HEK293T (cell line): Measurements from ENCODE around the gene SUGCT.

ENCODE experiments used
- BHLHE40 ChIP-seq: fragments of 450-650 bp; IDR thresholded peaks from 2 replicates; pipeline ENCODE4 v1.6.1; 2016; ENCODE audit warnings: mild to moderate bottlenecking, moderate library complexity, borderline replicate concordance
- CTBP1 ChIP-seq: fragments of 450-650 bp; IDR thresholded peaks from 2 replicates; pipeline ENCODE4 v1.6.1; 2016; ENCODE audit warnings: borderline replicate concordance
- ELF4 ChIP-seq: fragments of 450-650 bp; IDR thresholded peaks from 2 replicates; pipeline ENCODE4 v1.6.1; 2017; ENCODE audit warnings: antibody characterized with exemption
- FOXA1 ChIP-seq: fragments of 450-650 bp; IDR thresholded peaks from 2 replicates; pipeline ENCODE4 v1.6.1; 2016; ENCODE audit warnings: mild to moderate bottlenecking
- FOXK2 ChIP-seq: fragments of 450-650 bp; IDR thresholded peaks from 2 replicates; pipeline ENCODE4 v1.6.1; 2016; ENCODE audit warnings: mild to moderate bottlenecking
- FOXM1 ChIP-seq: fragments of 450-650 bp; IDR thresholded peaks from 2 replicates; pipeline ENCODE4 v1.6.1; 2017; ENCODE audit warnings: mild to moderate bottlenecking, borderline replicate concordance
- HDGF ChIP-seq: fragments of 450-650 bp; IDR thresholded peaks from 2 replicates; pipeline ENCODE4 v1.6.1; 2017; ENCODE audit warnings: antibody characterized with exemption, borderline replicate concordance
- LEF1 ChIP-seq: fragments of 450-650 bp; IDR thresholded peaks from 2 replicates; pipeline ENCODE4 v1.6.1; 2017; ENCODE audit warnings: mild to moderate bottlenecking, borderline replicate concordance
- NFRKB ChIP-seq: fragments of 450-650 bp; IDR thresholded peaks from 2 replicates; pipeline ENCODE4 v1.6.1; 2016; ENCODE audit warnings: mild to moderate bottlenecking, moderate library complexity
- PKNOX1 ChIP-seq: fragments of 450-650 bp; IDR thresholded peaks from 2 replicates; pipeline ENCODE4 v1.6.1; 2016
- SP1 ChIP-seq: fragments of 450-650 bp; IDR thresholded peaks from 2 replicates; pipeline ENCODE4 v1.6.1; 2017
- SUZ12 ChIP-seq: fragments of 450-650 bp; IDR thresholded peaks from 2 replicates; pipeline ENCODE4 v1.6.1; 2016; ENCODE audit warnings: mild to moderate bottlenecking
- ZNF384 ChIP-seq: fragments of 450-650 bp; IDR thresholded peaks from 2 replicates; pipeline ENCODE4 v1.6.1; 2016

GRCh38 chr7:40093631-40094350, 41.0 kb upstream of the SUGCT start:
- TF ChIP-seq FOXM1 (no peak), SUZ12 (no peak), ELF4 (no peak), SP1 (no peak), FOXK2 (no peak), CTBP1 (no peak), BHLHE40 (no peak), LEF1 (no peak), PKNOX1 (no peak), ZNF384 (no peak), NFRKB (no peak), HDGF (no peak), FOXA1 (no peak)
